PFSK-1 (cell line): ENCODE results near the gene FAM171A1.

Experiments
- FOXP2 ChIP-seq: optimal IDR thresholded peaks from 2 replicates; pipeline ENCODE3; 2011; ENCODE audit warnings: borderline replicate concordance, control low read depth, inconsistent platforms; ENCODE audit not compliant: insufficient read depth; ENCODE audit errors: extremely low read length, extremely low read depth
- POLR2AphosphoS5 ChIP-seq: IDR thresholded peaks from 2 replicates; pipeline ENCODE4 v1.6.1; 2012; ENCODE audit warnings: low read depth, mild to moderate bottlenecking, control low read depth, low read length, moderate library complexity
- REST ChIP-seq, 2 experiments: IDR thresholded peaks; 2 replicates each; pipeline versions ENCODE4 v1.6.1 to v1.8.0; 2011 to 2012; ENCODE audit warnings: low read depth in 2 of 2, low read length in 2 of 2, control low read depth in 1 of 2, inconsistent platforms in 1 of 2, mild to moderate bottlenecking in 1 of 2, moderate library complexity in 1 of 2; ENCODE audit not compliant: insufficient read depth in 1 of 2
- SIN3A ChIP-seq: IDR thresholded peaks from 2 replicates; pipeline ENCODE4 v1.6.1; 2012; ENCODE audit warnings: mild to moderate bottlenecking, low read length, moderate library complexity, borderline replicate concordance; ENCODE audit not compliant: insufficient read depth
- TAF1 ChIP-seq: IDR thresholded peaks from 2 replicates; pipeline ENCODE4 v1.6.1; 2012; ENCODE audit warnings: low read length, control low read depth, borderline replicate concordance; ENCODE audit not compliant: insufficient read depth

The FAM171A1 gene

GRCh38 chr10:15176269-15176668 lies 194.8 kb downstream of the FAM171A1 start:
- TF ChIP-seq SIN3A (no peak), REST (IDR thresholded peaks at IDR 0.05; ENCODE audit: insufficient read depth in 1 of 2, low read depth in 2 of 2, low read length in 2 of 2) (no peak), FOXP2 (no peak), POLR2AphosphoS5 (no peak), TAF1 (no peak)

GRCh38 chr10:15175587-15175986 lies 195.5 kb downstream of the FAM171A1 start:
- TF ChIP-seq SIN3A = no peak
- TF ChIP-seq POLR2AphosphoS5 = no peak
- TF ChIP-seq FOXP2 = no peak
- no peak for TF ChIP-seq TAF1
- TF ChIP-seq REST (IDR thresholded peaks at IDR 0.05; ENCODE audit: insufficient read depth in 1 of 2, low read depth in 2 of 2, low read length in 2 of 2) = no peak

- no peak for TF ChIP-seq FOXP2
- no peak for TF ChIP-seq TAF1
- no peak for TF ChIP-seq SIN3A
- TF ChIP-seq REST (IDR thresholded peaks at IDR 0.05; ENCODE audit: insufficient read depth in 1 of 2, low read depth in 2 of 2, low read length in 2 of 2) = no peak
These were observed 198.7 kb downstream of the FAM171A1 start for GRCh38 chr10:15172306-15172840.

GRCh38 chr10:15169555-15170401 lies 201.3 kb downstream of the FAM171A1 start:
- no peak for TF ChIP-seq SIN3A
- TF ChIP-seq REST (IDR thresholded peaks at IDR 0.05; ENCODE audit: insufficient read depth in 1 of 2, low read depth in 2 of 2, low read length in 2 of 2) = no peak
- no peak for TF ChIP-seq FOXP2
- no peak for TF ChIP-seq TAF1
- TF ChIP-seq POLR2AphosphoS5 = no peak
